HFF-Myc (cell line): ENCODE results near the gene ZBTB44.

Source experiments
- DNase-seq: peaks from one replicate; pipeline ENCODE4 v3.0.0-alpha.2; 2011; ENCODE audit warnings: low read depth; ENCODE audit errors: extremely low read depth
- H3K4me3 ChIP-seq: replicated peaks from 2 replicates; pipeline ENCODE4 v1.5.1; 2011; ENCODE audit warnings: low read depth, mild to moderate bottlenecking, control low read depth, low read length
- TF ChIP-seq, protein P1 (sequence below): IDR thresholded peaks from 2 replicates; pipeline ENCODE4 v1.5.1; 2012; ENCODE audit warnings: mild to moderate bottlenecking, low read depth, low read length, control low read depth; ENCODE audit errors: missing control alignments

The ZBTB44 gene

DNA sequence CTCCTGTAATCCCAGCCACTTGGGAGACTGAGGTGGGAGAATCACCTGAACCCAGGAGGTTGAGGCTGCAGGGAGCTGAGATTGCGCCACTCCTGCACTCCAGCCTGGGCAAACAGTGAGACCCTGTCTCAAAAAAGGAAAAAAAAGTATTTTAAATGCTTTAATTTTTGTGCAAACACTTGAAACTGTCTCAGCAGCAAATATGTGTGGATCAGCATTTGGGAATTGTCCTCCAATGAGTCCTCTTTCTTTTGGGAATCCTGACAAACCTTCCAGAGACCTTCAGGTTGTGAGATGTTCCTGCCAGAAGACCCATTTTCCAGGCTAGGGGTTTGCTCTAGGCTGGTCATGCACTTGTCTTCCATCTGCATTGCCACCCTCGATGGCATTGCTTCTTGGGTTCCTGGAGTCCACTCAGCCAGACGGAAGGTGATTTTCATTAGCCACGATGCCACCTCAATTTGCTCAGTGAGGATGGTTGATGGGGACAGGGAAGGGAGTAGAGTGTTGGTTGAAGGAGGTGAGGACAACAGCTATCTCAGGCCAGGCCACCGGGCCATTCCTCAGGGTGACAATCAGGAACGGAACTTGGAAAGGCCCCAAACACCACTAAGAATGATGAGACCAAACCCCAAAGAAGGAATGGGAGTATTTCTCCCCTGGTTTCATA is 99.7 kb downstream of the ZBTB44 start:
- no peak overlapping the region for H3K4me3 ChIP-seq
- TF ChIP-seq, protein P1, sequence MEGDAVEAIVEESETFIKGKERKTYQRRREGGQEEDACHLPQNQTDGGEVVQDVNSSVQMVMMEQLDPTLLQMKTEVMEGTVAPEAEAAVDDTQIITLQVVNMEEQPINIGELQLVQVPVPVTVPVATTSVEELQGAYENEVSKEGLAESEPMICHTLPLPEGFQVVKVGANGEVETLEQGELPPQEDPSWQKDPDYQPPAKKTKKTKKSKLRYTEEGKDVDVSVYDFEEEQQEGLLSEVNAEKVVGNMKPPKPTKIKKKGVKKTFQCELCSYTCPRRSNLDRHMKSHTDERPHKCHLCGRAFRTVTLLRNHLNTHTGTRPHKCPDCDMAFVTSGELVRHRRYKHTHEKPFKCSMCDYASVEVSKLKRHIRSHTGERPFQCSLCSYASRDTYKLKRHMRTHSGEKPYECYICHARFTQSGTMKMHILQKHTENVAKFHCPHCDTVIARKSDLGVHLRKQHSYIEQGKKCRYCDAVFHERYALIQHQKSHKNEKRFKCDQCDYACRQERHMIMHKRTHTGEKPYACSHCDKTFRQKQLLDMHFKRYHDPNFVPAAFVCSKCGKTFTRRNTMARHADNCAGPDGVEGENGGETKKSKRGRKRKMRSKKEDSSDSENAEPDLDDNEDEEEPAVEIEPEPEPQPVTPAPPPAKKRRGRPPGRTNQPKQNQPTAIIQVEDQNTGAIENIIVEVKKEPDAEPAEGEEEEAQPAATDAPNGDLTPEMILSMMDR = no peak
- DNase-seq = no peak

DNA sequence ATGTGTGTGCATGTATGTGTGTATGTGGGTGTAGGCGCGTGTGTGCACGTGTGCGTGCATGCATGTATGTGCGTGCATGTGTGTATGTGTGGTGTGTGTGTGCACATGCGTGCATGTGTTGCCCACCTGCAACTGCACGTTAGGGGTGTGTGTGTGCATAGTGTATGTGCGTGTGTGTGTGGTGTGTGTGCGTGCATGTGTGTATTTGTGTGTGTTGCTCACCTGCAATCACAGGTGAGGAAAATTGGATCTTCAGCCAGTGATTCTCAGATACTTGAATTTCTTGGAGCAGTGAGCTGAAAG is 100.8 kb downstream of the ZBTB44 start:
- no peak overlapping the region for H3K4me3 ChIP-seq
- DNase-seq = no peak
- TF ChIP-seq, protein P1 = no peak

DNA sequence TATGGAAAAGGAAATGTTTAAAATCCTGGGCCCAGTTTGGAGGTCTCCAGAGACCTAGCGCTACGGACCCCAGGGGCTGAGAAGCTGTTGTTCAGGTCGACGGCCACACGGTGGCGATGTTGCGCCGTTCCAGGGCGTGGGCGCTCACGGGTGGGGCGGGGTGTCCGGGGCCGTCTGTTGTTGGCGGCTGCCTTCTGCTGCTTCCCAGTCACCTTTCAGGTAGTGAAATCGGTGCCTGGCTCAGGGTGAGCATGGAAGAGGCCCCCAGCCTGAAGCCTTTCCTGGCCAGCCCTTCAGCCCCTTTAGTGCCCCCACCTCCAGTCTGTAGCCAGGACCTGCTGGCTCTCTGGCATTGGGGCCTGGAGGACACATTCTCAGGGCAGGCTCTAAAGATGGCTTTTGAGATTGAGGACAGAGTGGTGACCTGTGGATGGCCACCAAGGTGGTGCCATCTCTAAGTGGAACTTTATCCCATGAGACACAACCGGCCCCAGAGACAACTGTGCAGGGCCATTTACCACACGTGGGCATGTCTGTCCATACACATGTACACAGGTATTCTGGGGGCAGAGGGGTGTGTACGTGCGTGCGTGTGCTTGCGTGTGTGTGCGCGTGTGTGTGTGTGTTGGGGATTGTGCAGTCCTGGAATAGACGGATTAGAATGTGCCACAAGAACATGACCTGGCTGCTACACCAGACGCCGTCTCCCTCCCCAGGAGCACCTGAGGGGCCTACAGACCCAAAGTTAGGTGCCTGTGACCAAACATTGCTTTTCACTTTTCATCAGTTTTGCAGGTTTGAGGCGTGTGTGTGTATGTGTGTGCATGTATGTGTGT is 101.4 kb downstream of the ZBTB44 start:
- TF ChIP-seq, protein P1 = peak; percentile 83
- DNase-seq = no peak
- H3K4me3 ChIP-seq = no peak overlapping the region

DNA sequence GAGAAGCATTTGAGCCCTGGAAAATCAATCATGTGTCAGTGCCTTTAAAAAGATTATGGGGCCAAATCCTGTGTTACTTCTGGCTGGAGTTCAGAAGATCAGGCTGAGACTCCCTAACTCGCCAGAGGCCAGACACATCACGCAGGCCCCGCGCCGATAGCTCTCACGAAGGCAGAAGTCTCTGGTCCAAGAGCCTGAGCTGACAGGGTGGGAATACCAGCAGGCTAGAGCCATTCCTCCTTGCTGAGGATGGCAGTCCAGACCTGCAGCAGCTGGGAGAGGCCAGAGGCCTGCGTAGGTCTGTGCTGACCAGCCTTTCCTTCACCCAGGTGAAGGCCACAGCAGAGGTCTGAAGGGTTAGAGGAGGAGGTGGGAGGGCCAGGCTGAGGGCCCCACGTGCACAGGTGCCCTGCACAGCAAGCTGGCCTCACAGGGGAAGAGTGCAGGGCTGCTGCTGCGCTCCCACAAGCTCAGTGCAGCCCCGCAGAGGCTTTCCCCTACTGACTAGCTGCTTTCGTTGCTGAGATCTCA is 102.2 kb downstream of the ZBTB44 start:
- TF ChIP-seq, protein P1 = no peak
- DNase-seq = no peak
- H3K4me3 ChIP-seq = no peak overlapping the region

DNA sequence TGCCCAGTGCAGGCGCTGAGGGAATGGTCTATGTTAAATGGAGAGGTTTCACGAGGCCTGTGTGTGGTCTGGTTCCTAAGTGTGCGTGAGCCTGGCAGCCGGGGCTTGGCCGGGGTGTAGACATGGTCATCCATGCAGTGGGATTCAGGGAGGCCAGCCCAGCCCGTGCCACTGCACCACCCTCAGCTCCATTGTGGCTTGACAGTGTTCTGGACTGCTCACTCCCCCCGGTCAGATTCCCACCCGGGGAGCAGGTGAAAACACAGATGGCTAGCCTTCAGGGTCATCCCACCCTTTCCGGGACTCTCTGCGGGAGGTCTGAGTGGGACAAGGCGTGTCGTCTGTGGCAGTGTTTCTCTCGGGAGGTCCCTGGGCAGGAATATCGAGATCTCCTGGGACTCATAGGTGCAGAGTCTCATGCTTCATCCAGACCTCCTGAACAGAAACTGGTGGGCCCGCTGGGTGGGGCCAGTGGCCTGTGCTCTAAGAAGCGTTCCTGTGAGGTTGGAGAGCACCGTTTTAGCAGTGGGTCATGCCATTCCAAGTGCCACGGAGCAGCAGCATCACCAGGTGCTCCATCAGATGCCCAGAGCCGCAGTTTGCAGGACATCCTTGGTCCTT is 102.8 kb downstream of the ZBTB44 start:
- TF ChIP-seq, protein P1 = no peak
- no peak overlapping the region for H3K4me3 ChIP-seq
- DNase-seq = no peak

DNA sequence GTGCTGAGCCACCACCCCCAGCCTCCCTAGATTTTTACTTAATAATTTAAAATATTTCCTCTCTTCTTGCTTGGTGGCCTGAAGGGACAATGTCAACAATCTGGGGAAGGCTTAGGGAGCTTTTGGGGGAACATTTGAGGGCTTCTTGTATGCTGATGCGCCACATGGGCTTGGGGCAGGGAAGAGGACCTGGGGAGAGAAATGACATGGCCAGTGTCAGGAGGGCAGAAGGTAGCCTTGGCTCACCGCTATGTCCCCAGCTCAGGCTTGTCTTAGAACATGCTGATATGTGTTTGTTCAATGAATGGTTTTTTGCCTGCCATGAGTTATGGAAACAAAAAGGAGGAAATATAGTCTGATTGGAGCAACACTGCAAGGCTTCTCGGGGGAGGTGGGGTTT is 103.6 kb downstream of the ZBTB44 start:
- TF ChIP-seq, protein P1 = no peak
- no peak for DNase-seq

More for the DNA sequence above, 103.6 kb downstream of the ZBTB44 start:
- H3K4me3 ChIP-seq = no peak overlapping the region
